HepG2 (cell line): Measurements from ENCODE around the gene SLC25A45. TPM values are rescaled to one million over a fixed set of nuclear protein-coding genes. Genes with fewer than 3 reads are reported as not detected.

Experiments
- CERS6 ChIP-seq: sonication (generic); formaldehyde crosslinking; IDR thresholded peaks from 2 replicates; pipeline ENCODE4 v1.5.0; 2020; ENCODE audit warnings: missing genetic modification reagents
- GATAD1 ChIP-seq: IDR thresholded peaks from 2 replicates; pipeline ENCODE4 v1.6.1; 2016; ENCODE audit warnings: missing genetic modification reagents, missing compliant biosample characterization
- IKZF4 ChIP-seq: sonication (generic); formaldehyde crosslinking; IDR thresholded peaks from 2 replicates; pipeline ENCODE4 v1.5.1; 2020; ENCODE audit warnings: borderline replicate concordance, mild to moderate bottlenecking, low read depth, missing genetic modification reagents; ENCODE audit errors: not compliant biosample characterization
- KAT2B ChIP-seq: fragments of 150-350 bp; IDR thresholded peaks from 2 replicates; pipeline ENCODE4 v1.6.1; 2014; ENCODE audit warnings: low read depth, low read length, borderline replicate concordance
- MAFK ChIP-seq, 2 experiments: IDR thresholded peaks in 1 of 2; conservative IDR thresholded peaks in 1 of 2; 2 replicates each; pipeline ENCODE4 v1.6.1; 2011; ENCODE audit warnings: improper control_type of control experiment in 2 of 2, low read length in 2 of 2
- NONO ChIP-seq, 2 experiments: fragments of 450-650 bp in 1 of 2; sonication (generic) in 1 of 2; formaldehyde crosslinking in 1 of 2; IDR thresholded peaks in 1 of 2; conservative IDR thresholded peaks in 1 of 2; 2 replicates each; pipeline versions ENCODE4 v1.6.1 to v1.8.0; 2017 to 2022; ENCODE audit warnings: mild to moderate bottlenecking in 1 of 2, missing genetic modification reagents in 1 of 2, moderate library complexity in 1 of 2
- POGK ChIP-seq: sonication (generic); formaldehyde crosslinking; conservative IDR thresholded peaks from 2 replicates; pipeline ENCODE4 v1.8.0; 2022; ENCODE audit warnings: mild to moderate bottlenecking, moderate library complexity, missing genetic modification reagents
- SALL1 ChIP-seq: sonication (generic); formaldehyde crosslinking; IDR thresholded peaks from 2 replicates; pipeline ENCODE4 v1.8.0; 2022; ENCODE audit warnings: mild to moderate bottlenecking, missing genetic modification reagents
- SMC3 ChIP-seq: IDR thresholded peaks from 2 replicates; pipeline ENCODE4 v1.6.1; 2011; ENCODE audit warnings: low read length, improper control_type of control experiment
- SNRNP70 ChIP-seq: fragments of 200-400 bp; formaldehyde crosslinking; IDR thresholded peaks from 2 replicates; pipeline ENCODE4 v1.6.1; 2017; ENCODE audit warnings: mild to moderate bottlenecking, low read depth, low read length, moderate library complexity
- SOX5 ChIP-seq: IDR thresholded peaks from 2 replicates; pipeline ENCODE4 v1.6.1; 2016; ENCODE audit warnings: borderline replicate concordance
- SSRP1 ChIP-seq: IDR thresholded peaks from 2 replicates; pipeline ENCODE4 v1.6.1; 2016; ENCODE audit warnings: control low read depth
- ZBTB2 ChIP-seq: sonication (generic); formaldehyde crosslinking; IDR thresholded peaks from 2 replicates; pipeline ENCODE4 v1.8.0; 2022; ENCODE audit warnings: low read depth, missing genetic modification reagents
- ZNF24 ChIP-seq: fragments of 450-650 bp; IDR thresholded peaks from 2 replicates; pipeline ENCODE4 v1.6.1; 2017; ENCODE audit warnings: antibody characterized with exemption, mild to moderate bottlenecking
- ZNF282 ChIP-seq: fragments of 450-650 bp; IDR thresholded peaks from 2 replicates; pipeline ENCODE4 v1.6.1; 2018; ENCODE audit not compliant: partially characterized antibody
- ZNF354B ChIP-seq: sonication (generic); formaldehyde crosslinking; IDR thresholded peaks from 2 replicates; pipeline ENCODE4 v1.8.0; 2022; ENCODE audit warnings: mild to moderate bottlenecking, missing genetic modification reagents
- ZNF550 ChIP-seq: sonication (generic); formaldehyde crosslinking; IDR thresholded peaks from 2 replicates; pipeline ENCODE4 v1.4.0; 2020; ENCODE audit warnings: mild to moderate bottlenecking, missing genetic modification reagents, borderline replicate concordance
- ZNF552 ChIP-seq: sonication (generic); formaldehyde crosslinking; IDR thresholded peaks from 2 replicates; pipeline ENCODE4 v1.9.0; 2022; ENCODE audit warnings: missing genetic modification reagents, mild to moderate bottlenecking, borderline replicate concordance
- ZNF567 ChIP-seq: sonication (generic); formaldehyde crosslinking; IDR thresholded peaks from 2 replicates; pipeline ENCODE4 v1.8.1; 2023; ENCODE audit warnings: mild to moderate bottlenecking, missing genetic modification reagents, borderline replicate concordance
- ZNF574 ChIP-seq: sonication (generic); formaldehyde crosslinking; IDR thresholded peaks from 2 replicates; pipeline ENCODE4 v1.4.0; 2020; ENCODE audit warnings: missing genetic modification reagents
- ZNF674 ChIP-seq: sonication (generic); formaldehyde crosslinking; IDR thresholded peaks from 2 replicates; pipeline ENCODE4 v1.5.0; 2020; ENCODE audit warnings: low read depth, mild to moderate bottlenecking, missing genetic modification reagents
- ZNF7 ChIP-seq: IDR thresholded peaks from 2 replicates; pipeline ENCODE4 v1.6.1; 2016; ENCODE audit warnings: missing biosample characterization, missing genetic modification reagents
- polyA plus RNA-seq, 8 experiments: library from polyadenylated mRNA; depleted of rRNA in 3 of 8; stranded (reverse) in 7 of 8; unstranded in 1 of 8; fragments of >200 nt; fragmentation: Illumina TruSeq in 4 of 8; extraction: Trizol in 4 of 8; gene quantifications; 2 replicates each; pipeline versions ENCODE4 v1.2.1 to v1.2.3, GENCODE V29; 2011 to 2016; ENCODE audit warnings: low read depth in 4 of 8, missing spikeins in 1 of 8, mixed read lengths in 1 of 8; ENCODE audit not compliant: insufficient read depth in 1 of 8
- total RNA-seq, 5 experiments: library from RNA; depleted of rRNA; stranded (reverse); fragments of >200 nt; fragmentation: Illumina TruSeq; extraction: Trizol; gene quantifications; 2 replicates each; pipeline ENCODE4 v1.2.3, GENCODE V29; 2016; ENCODE audit warnings: low read depth in 1 of 5

Gene SLC25A45
- total and polyA plus RNA-seq, 2 of the 13 experiments (the other 11 are each of a cell fraction or from before 2014, with no cell fraction given): 1.2 to 3.4 TPM

- TF ChIP-seq ZBTB2 (CRISPR knock-in tag) (no peak), ZNF674 (CRISPR knock-in tag) (no peak), MAFK (conservative IDR thresholded peaks at IDR 0.05 in 1 of 2, IDR thresholded peaks at IDR 0.05 in 1 of 2; ENCODE audit: low read length in 2 of 2) (0 out of 4 replicates have a peak, but pooled peaks of 1 of the 2 experiments have one; percentile 3), ZNF24 (no peak), GATAD1 (CRISPR knock-in tag) (no peak), IKZF4 (no peak), SMC3 (peak; percentile 1; the same call in 1 of the 2 replicates), CERS6 (CRISPR knock-in tag) (no peak), SALL1 (peak; percentile 50), KAT2B (no peak), POGK (CRISPR knock-in tag) (no peak), ZNF552 (CRISPR knock-in tag) (no peak), ZNF7 (CRISPR knock-in tag) (no peak), NONO (IDR thresholded peaks at IDR 0.05) (peak; percentile 87; the same call in 1 of the 2 replicates), NONO (CRISPR knock-in tag; conservative IDR thresholded peaks at IDR 0.05) (0 out of 2 replicates have a peak, but pooled peaks have one; percentile 21), ZNF567 (CRISPR knock-in tag) (0 out of 2 replicates have a peak, but pooled peaks have one; percentile 47), SOX5 (CRISPR knock-in tag) (peak; percentile 3; the same call in 1 of the 2 replicates), ZNF574 (CRISPR knock-in tag) (peak; percentile 11; the same call in 1 of the 2 replicates), SSRP1 (peak; percentile 15; the same call in 1 of the 2 replicates), SNRNP70 (no peak), ZNF354B (CRISPR knock-in tag) (no peak), ZNF282 (no peak), ZNF550 (no peak)
Observed at GRCh38 chr11:65426839-65427690, 44.6 kb upstream of the SLC25A45 start (continued).
